Peyer's patch (tissue), 4 donors: Measurements from ENCODE around the gene SEMA4C. TPM values are rescaled to one million over a fixed set of nuclear protein-coding genes. Genes with fewer than 3 reads are reported as not detected.
A peak's percentile ranks its signal among the peaks of the same experiment; 100 is the strongest.

Experiments
- DNase-seq, 3 donors: peaks; one replicate each; pipeline ENCODE4 v3.0.0-alpha.2; 2017 to 2019
- H3K27ac ChIP-seq, 4 donors: fragments of 200-600 bp; sonication (generic); one replicate each; pipeline ENCODE4 v1.5.1; 2016 to 2019
- H3K27me3 ChIP-seq, 2 donors: fragments of 200-600 bp; sonication (generic); one replicate each; pipeline ENCODE4 v1.5.1; 2019
- H3K36me3 ChIP-seq, 3 donors: fragments of 200-600 bp; sonication (generic); one replicate each; pipeline ENCODE4 v1.5.1; 2016 to 2019
- H3K4me1 ChIP-seq, 4 donors: fragments of 200-600 bp; sonication (generic); one replicate each; pipeline ENCODE4 v1.5.1; 2016 to 2019
- H3K4me3 ChIP-seq, 4 donors: fragments of 200-600 bp; sonication (generic); 1 replicate in 3 of 4; 2 replicates in 1 of 4; pipeline ENCODE4 v1.5.1; 2016 to 2019; ENCODE audit warnings: mild to moderate bottlenecking in 1 of 4
- H3K9me3 ChIP-seq, 4 donors: fragments of 200-600 bp; sonication (generic); one replicate each; pipeline ENCODE4 v1.5.1; 2016 to 2019; ENCODE audit warnings: mild to moderate bottlenecking in 1 of 4
- POLR2A ChIP-seq, 2 donors: fragments of 450-650 bp; IDR thresholded peaks; one replicate each; pipeline ENCODE4 v1.5.1; 2017; ENCODE audit warnings: antibody characterized with exemption in 2 of 2, mild to moderate bottlenecking in 2 of 2, moderate library complexity in 2 of 2
- total RNA-seq, 4 donors: library from RNA; depleted of rRNA; stranded (reverse); fragments of >200 nt; gene quantifications; one replicate each; pipeline ENCODE4 v1.1.0, GENCODE V29; 2016
- TF ChIP-seq, protein P1 (sequence below), 6 experiments: fragments of 450-650 bp in 4 of 6; fragments of 200-600 bp in 2 of 6; sonication (generic) in 1 of 6; IDR thresholded peaks; one replicate each; pipeline ENCODE4 v1.5.1; 2017 to 2019; ENCODE audit warnings: antibody characterized with exemption in 6 of 6, mild to moderate bottlenecking in 3 of 6, moderate library complexity in 1 of 6

Gene SEMA4C
- total RNA-seq, 4 donors from 2014 or later = 4.2 to 19.0 (median 13.9) TPM

GRCh38 chr2:96859681-96860064 lies 10.2 kb downstream of the SEMA4C start:
- Histone ChIP-seq H3K36me3 (peaks cover 0 to 36% (median 0%) of the 10 kb centered on the region in 3 donors), H3K27me3 (no peaks in the 10 kb centered on the region), H3K4me1 (peaks cover 0 to 41% (median 7%) of the 10 kb centered on the region in 4 donors), H3K9me3 (no peaks in the 10 kb centered on the region), H3K4me3 (no peak overlapping the region), H3K27ac (peak overlapping the region in 2 of 4 donors; percentile 84 to 93)
- TF ChIP-seq, protein P1, sequence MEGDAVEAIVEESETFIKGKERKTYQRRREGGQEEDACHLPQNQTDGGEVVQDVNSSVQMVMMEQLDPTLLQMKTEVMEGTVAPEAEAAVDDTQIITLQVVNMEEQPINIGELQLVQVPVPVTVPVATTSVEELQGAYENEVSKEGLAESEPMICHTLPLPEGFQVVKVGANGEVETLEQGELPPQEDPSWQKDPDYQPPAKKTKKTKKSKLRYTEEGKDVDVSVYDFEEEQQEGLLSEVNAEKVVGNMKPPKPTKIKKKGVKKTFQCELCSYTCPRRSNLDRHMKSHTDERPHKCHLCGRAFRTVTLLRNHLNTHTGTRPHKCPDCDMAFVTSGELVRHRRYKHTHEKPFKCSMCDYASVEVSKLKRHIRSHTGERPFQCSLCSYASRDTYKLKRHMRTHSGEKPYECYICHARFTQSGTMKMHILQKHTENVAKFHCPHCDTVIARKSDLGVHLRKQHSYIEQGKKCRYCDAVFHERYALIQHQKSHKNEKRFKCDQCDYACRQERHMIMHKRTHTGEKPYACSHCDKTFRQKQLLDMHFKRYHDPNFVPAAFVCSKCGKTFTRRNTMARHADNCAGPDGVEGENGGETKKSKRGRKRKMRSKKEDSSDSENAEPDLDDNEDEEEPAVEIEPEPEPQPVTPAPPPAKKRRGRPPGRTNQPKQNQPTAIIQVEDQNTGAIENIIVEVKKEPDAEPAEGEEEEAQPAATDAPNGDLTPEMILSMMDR (IDR thresholded peaks at IDR 0.05) = no peak
- no peak for TF ChIP-seq POLR2A (IDR thresholded peaks at IDR 0.05)
- DNase-seq = no peak

GRCh38 chr2:96859099-96859649 lies 10.7 kb downstream of the SEMA4C start:
- DNase-seq = peak in 1 of 3 donors; percentile 55

DNA sequence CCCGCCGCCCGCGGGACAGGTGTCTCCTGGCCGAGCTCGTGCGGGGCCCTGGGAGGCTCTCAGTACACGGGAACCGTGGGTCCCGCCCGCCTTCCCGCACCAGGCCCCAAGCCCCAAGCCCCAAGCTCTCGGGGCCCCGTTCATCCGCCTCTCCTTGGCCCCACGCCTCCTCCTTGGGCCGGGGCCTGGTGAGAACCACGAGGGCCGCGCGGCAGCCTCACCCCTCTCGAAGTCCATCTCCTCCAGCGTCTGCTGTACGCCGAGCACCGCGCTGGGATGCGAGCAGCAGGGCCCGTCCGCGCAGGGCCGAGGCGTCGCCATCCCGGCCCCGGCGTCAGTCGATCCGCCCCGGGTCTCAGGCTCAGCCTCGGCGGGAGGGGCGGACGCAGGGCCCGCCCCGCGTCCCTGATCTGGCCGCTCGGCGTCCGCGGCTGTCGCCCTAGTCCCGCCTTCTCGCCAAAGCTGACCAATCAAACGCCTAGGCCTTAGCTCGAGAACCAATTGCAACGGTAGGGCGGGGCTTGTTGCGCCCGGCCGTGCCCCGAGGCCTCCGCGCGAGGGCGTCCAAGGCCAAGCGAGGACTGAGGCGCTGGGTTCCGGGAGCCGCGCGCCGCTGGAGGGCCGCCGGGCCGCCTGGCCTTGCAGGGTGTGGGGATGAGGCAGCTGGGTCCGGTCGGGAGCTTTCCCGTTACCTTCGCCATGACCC lies 12.1 kb downstream of the SEMA4C start, which contains the start of gene ANKRD39:
Gene ANKRD39, minus strand, starts transcription at position 350 of the 706 bp plus-strand sequence. Its CDS starts 29 bp downstream, at position 321.
- Histone ChIP-seq H3K36me3 (peaks cover 0 to 29% (median 0%) of the 10 kb centered on the region in 3 donors), H3K4me1 (peaks cover 0 to 41% (median 7%) of the 10 kb centered on the region in 4 donors)
- peak; percentile 96 to 99 (median 99) for DNase-seq

More at GRCh38 chr2:96859099-96859649, 10.7 kb downstream of the SEMA4C start:
- Histone ChIP-seq H3K27ac (peak overlapping the region; percentile 59 to 93 (median 82)), H3K4me3 (no peak overlapping the region), H3K4me1 (peaks cover 0 to 41% (median 7%) of the 10 kb centered on the region in 4 donors), H3K36me3 (peaks cover 0 to 31% (median 0%) of the 10 kb centered on the region in 3 donors), H3K9me3 (no peaks in the 10 kb centered on the region), H3K27me3 (no peaks in the 10 kb centered on the region)
- no peak for TF ChIP-seq POLR2A (IDR thresholded peaks at IDR 0.05)
- TF ChIP-seq, protein P1 (IDR thresholded peaks at IDR 0.05) = no peak

DNA sequence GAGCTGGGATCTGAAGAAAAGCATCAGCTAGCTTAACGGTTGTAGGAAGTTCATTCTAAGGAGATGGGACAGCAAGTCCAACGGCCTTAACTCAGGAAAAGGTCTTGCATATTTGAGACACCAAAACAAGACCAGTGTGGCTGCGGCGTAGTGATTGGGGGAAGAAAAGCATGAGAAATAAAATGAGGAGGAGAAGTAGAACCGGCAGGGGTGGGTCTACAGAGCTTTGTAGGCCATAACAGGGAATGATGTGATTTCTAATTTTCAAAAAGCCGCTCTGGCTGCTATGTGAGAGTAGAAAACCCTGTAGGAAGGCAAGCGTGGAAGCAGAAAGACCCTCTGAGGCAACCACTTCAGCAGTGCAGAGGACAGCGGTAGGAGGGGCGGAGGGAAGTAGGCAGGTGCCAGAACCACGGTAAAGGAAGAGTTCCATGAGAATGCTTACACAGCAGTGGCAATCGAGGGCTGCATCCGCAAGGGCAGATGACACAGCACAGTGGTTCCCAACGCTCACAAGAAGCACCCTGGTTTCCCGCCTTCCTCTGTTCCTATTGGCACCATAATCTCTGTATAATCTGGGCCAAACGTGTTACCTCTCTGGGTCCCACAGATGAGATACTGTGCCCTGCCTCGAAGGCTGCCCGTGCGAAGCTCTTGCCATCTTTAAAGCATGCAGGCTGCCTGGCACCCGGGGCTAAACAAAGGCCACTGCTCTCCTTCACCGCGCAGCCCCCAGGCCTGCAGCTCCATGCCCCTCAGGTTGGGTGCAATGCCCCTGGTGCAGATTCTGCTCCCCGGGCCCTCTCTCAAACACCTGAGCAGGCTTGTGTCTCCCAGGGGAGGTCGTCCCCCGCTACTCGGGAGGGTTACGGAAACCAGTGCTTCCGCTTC lies 12.9 kb downstream of the SEMA4C start:
- Histone ChIP-seq H3K4me3 (peak overlapping the region; percentile 67 to 91 (median 79)), H3K9me3 (no peaks in the 10 kb centered on the region), H3K27ac (peak overlapping the region; percentile 81 to 93 (median 86)), H3K4me1 (peaks cover 0 to 41% (median 7%) of the 10 kb centered on the region in 4 donors), H3K27me3 (no peaks in the 10 kb centered on the region), H3K36me3 (peaks cover 0 to 34% (median 0%) of the 10 kb centered on the region in 3 donors)
- TF ChIP-seq, protein P1 (IDR thresholded peaks at IDR 0.05) = no peak
- no peak for TF ChIP-seq POLR2A (IDR thresholded peaks at IDR 0.05)
- peak in 2 of 3 donors; percentile 68 to 71 for DNase-seq

More for the DNA sequence above, 12.1 kb downstream of the SEMA4C start, which contains the start of gene ANKRD39:
- no peaks in the 10 kb centered on the region for H3K9me3 ChIP-seq
- peak within 1 kb of the TSS; percentile 81 to 93 (median 86) for H3K27ac ChIP-seq
- H3K27me3 ChIP-seq = no peaks in the 10 kb centered on the region
- H3K4me3 ChIP-seq = peak within 1 kb of the TSS; percentile 67 to 91 (median 79)
- TF ChIP-seq, protein P1 (IDR thresholded peaks at IDR 0.05) = peak; percentile 81 to 96 (median 88)
- peak; percentile 74 to 77 for TF ChIP-seq POLR2A (IDR thresholded peaks at IDR 0.05)

DNA sequence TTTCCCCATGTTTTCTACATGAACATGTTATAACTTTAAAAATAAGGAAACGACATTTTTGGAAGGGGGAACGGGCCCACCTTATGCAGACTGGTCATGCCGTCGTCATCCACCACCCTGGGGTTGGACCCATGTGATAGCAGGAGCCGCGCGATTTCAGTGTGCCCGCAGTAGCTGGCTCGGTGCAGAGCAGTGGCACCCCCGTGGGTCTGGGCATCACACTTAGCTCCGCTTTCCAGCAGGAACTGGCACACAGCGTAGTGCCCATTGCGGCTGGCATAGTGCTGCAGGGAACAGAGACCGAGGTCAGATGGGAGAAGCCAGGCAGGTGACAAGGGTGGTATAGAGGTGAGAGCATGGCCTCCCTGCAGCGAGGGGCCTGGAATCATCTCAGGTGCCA lies 16.6 kb downstream of the SEMA4C start:
- no peak overlapping the region for H3K27ac ChIP-seq
- peaks cover 0 to 12% (median 5%) of the 10 kb centered on the region in 4 donors for H3K4me1 ChIP-seq
- DNase-seq = no peak
- H3K4me3 ChIP-seq = no peak overlapping the region
- H3K27me3 ChIP-seq = no peaks in the 10 kb centered on the region
- peaks cover 0 to 53% (median 0%) of the 10 kb centered on the region in 3 donors for H3K36me3 ChIP-seq
- no peak for TF ChIP-seq POLR2A (IDR thresholded peaks at IDR 0.05)
- TF ChIP-seq, protein P1 (IDR thresholded peaks at IDR 0.05) = no peak
- H3K9me3 ChIP-seq = no peaks in the 10 kb centered on the region
